Hematopoietic multipotent progenitor cell treated with erythropoietin and hydrocortisone succinate and interleukin-3 and kit ligand, for 17 days (in vitro differentiated cells): ENCODE results near the gene STIM2.
A peak's percentile ranks its signal among the peaks of the same experiment; 100 is the strongest.
"Not testable (repeated sequence)": the region's sequence is repeated elsewhere in the genome, so short reads cannot be mapped to it uniquely, and the experiment has no call there.

Experiments used
- DNase-seq: peaks from one replicate; pipeline ENCODE4 v3.0.0-alpha.2; 2015; ENCODE audit warnings: low spot score

Gene STIM2

DNA sequence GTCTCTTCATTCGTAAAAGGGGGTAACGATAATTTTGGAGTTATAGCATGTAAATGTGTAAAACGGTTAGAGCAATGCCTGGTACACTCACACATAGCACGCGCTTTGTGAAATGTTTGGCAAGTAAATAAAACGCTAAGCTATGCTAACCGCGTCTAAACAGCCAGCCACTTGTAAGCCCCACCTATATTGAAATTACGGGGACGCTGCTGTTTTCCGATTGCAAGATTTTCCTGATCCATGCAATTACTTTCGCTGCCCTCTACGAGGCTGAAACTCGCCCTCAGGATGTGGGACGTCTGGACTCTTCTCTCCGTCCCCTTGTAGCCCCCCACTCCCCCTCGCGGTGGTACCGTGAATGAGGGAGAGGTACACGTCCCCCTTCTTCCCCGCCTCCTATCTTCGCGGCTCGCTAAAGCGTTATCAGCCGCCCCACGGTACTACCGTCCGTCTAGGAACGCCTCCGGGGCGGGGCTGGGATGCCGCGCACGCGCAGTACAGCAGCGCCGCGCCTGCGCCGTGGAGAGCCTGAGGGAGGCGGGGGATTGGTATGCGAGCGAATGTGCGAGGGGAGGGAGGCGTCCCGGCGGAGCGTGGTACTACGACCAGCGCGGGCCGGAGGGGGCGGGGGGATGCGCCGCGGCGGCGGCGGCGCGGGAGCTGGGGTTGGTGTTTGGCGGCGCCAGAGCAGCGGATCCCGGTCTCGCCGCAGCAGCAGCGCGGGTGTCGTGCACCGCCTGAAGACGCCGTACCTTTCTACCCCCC lies at the start of gene STIM2:
TSS of gene STIM2 (plus strand) at position 685 of the 765 bp plus-strand sequence.
- peak; percentile 98 for DNase-seq

GRCh38 chr4:26811571-26811970 lies 49.1 kb upstream of the STIM2 start:
- DNase-seq, result not testable (repeated sequence)

- DNase-seq, result no peak
These were observed 48.5 kb upstream of the STIM2 start for GRCh38 chr4:26812049-26812714.

DNA sequence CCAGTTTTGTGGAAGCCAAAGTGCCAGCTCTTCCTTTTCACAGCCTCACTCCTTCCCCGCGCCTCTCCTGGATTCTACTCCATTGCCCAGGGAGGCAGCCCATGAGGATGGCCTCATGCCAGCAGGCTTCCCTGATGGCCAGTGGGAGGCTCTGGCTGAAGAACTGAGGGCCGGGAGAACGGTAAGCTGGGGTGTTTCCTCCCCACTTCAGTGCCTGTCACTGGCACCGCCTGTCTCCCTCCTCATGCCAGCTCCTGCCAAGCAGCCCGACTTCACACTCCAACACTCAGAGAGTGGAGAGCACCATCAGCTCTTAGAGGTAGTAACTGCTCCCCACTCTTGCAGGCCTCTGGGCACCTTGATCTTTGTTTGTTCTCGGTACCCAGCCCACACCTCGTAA lies 46.9 kb upstream of the STIM2 start:
- DNase-seq, result no peak

DNA sequence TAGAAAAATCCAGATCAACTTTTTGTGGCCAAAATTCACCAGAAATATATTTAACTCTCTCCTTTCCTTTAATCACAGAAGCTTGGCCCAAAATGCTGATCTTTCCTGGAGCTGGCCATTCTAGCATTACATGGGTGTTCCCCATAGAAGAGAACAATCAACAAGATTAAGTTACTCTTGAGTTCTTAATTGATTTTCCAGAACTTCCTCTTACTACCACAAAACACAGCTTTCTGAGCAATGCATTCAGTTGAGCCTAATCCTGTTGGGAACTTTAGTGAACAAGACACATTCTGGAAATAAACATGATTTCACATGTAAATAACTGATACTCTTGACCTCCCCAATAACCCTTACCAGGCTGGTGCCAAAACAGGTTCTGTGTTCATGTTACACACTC lies 45.4 kb upstream of the STIM2 start:
- no peak for DNase-seq

DNA sequence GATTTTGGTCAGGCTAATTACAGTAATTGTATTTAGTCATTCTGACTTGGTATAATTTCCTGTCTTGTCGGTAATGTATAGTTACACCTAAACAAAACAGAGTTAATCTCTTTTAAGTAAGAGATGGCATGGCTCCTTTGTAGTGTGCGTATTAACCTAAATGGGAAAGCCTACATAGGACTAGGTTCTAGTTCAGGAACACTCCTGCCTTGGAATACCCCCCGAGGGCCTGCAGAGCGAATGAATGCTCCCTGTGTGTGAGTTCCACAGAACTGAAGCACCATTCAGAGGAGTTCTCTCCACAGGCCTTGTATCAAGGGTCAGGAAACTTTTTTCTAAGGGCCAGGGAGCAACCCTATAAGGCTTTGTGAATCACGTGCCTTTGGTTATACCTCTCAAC lies 44.9 kb upstream of the STIM2 start:
- no peak for DNase-seq

- DNase-seq, result no peak
These were observed 41.6 kb upstream of the STIM2 start for GRCh38 chr4:26819026-26819425.

DNA sequence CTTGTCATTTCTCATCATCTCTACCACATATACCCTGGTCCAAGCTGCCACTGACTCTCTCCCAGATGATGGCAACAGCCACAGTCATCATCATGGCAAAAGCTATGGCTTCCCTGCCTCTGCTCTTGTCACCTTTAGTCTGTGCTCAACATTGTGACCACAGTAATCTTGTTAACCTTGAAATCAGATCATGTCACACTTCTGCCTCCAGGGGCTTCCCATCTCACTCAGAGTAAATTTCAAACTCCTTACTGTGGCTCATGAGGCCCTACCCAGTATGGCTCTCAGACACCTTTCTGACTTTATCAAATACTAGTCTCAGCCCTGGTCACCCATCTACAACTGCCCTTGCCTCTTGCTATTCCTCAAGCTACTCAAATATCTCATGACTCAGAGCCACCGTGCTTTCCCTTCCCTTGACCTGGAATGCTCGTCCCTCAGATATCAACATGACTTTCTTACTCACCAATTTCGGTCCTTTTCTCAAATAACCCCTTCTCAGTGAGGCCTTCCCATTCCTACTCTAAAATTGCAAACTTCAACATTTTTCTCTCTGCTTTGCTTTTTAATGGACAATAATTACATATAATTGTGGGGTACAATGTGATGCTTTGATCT lies 41.1 kb upstream of the STIM2 start:
- DNase-seq, result no peak

DNA sequence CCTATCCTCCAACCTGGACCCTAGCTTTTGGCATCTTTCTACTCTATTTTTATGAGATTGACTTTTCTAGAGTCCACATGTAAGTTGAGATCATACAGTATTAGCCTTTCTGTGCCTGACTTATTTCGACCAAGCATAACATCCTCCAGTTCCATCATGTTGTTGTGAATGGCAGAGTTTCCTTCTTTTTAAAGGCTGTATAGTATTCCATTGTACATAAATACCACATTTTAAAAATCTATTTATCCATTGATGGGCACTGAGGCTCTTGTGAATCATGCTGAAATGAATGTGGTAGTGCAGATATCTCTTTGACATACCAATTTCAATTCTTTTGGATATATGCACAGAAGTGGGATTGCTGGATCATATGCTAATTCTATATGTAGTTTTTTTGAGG lies 40.3 kb upstream of the STIM2 start:
- no peak for DNase-seq

DNA sequence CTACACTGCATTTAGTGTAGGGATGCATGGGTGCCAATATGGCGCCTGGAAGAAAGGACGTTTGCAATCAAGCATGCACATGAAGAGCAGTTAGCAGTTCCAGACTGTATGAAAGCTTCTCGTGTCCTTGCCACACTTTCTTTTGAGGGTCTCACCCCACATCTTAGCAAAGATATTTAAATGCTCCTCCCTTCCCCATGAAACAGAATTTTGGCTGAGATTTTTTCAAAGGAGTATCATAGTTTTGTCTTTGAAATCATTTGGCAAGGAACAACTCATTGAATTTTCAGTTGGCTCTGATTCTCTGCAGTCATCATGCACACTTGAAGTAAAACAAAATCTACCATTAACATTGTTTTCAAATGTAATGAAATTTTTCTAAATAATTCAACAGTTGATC lies 39.6 kb upstream of the STIM2 start:
- no peak for DNase-seq

GRCh38 chr4:26821677-26822503 lies 38.8 kb upstream of the STIM2 start:
- no peak for DNase-seq

DNA sequence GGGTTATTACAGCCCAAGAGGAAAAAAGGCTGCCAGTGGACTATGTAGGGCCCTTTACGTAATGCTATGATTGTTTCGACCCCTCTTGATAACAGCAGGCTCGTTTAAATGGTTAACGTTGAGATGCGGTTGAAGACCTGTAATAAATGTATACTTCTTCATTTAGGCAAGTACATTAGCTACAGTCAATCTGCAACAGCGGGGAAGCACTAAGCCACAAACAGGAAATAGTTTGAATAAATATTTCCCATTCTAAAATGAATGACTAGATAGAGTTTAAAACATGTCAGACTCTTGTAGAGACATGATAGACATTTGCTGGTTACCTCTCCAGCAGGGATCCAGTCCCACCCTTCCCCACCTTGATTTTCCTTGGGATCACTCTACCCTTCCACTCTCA lies 38.1 kb upstream of the STIM2 start:
- no peak for DNase-seq

DNA sequence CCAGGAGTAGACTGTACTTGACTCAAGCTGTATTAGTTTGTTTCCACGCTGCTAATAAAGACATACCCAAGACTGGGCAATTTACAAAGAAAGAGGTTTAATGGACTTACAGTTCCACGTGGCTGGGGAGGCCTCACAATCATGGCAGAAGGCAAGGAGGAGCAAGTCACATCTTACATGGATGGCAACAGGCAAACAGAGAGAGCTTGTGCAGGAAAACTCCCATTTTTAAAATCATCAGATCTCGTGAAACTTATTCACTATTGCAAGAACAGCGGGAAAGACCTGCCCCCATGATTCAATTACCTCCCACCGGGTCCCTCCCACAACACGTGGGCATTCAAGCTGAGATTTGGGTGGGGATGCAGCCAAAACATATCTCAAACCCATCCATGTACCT lies 37.7 kb upstream of the STIM2 start:
- not testable (repeated sequence) for DNase-seq

DNA sequence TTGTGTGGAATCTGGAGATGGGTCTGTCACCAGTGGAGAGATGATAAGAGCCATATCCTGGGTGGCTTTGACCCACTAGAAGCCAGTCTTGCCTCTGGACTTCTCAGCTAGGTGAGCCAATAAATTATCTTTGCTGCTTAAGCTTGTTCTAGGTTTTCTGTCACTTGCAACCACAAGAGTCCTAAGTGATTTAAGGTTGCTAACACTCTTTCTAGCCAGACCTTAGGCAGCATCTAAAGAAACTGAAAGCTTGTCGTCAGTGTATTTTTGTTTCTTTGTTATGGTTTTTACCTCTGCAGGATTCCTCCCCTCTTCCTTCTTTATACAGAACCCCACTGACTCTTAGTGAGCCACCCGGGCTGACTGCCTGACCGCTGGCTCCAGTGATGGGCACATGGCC lies 37.1 kb upstream of the STIM2 start:
- no peak for DNase-seq

DNA sequence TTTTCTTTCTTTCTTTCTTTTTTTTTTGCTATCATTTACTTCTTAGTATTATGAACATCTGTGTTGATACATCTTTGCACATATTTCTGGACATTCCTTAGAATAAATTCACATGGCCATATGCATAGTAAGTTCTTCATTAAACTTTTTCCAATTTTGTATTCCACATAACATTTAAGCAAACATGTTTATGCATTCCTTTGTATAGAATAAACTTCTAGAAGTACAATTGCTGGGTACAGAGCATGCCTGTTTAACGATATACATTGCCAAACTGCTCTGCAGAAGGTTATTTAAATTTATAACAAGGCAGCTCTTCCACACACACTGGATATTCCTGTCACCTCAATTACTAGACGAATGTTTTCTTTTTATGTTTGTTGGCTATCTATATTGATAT lies 36.0 kb upstream of the STIM2 start:
- DNase-seq, result no peak

DNA sequence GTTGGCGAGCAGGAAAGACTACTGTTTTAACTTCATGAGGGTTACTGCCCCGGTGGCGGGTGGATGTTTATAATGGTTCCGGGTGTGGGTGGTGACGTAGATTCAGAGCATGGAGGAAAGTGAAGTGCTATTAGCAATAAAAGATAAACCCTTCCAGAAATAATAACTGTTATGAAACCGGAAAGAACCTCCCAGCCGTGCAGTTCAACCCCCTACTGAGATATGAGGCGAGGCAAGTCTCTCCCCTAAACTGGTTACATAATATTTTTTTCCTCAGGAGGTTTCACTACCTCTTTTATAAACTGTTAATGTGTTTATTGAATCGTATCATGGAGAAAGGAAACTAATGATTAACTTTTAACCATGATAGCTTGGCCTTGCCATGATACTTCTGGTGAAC lies 33.9 kb upstream of the STIM2 start:
- DNase-seq, result no peak

- DNase-seq, result not testable (repeated sequence)
These were observed 33.3 kb upstream of the STIM2 start for GRCh38 chr4:26827336-26827735.

DNA sequence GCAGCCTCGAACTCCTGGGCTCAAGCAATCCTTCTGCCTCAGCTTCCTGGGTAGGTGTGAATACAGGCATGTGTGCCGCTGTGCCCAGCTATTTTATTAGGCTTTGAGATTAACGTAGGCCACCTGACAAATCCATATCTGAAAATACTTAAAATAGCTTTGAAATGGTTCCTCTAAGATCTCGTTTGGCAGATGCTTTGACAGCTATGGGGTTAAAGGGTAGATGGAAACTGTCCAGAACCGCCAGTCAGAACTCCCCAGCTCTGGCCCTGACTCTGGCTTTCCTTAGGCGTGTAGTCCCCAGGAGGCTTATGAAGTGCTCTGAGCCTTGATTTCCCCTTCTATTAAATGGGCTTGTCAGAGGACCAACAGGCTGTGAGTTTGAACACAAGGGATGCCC lies 32.8 kb upstream of the STIM2 start:
- DNase-seq, result no peak

- DNase-seq, result no peak
These were observed 31.6 kb upstream of the STIM2 start for GRCh38 chr4:26829018-26829417.

GRCh38 chr4:26830033-26830432 lies 30.6 kb upstream of the STIM2 start:
- no peak for DNase-seq

GRCh38 chr4:26830701-26831100 lies 29.9 kb upstream of the STIM2 start:
- DNase-seq, result no peak

DNA sequence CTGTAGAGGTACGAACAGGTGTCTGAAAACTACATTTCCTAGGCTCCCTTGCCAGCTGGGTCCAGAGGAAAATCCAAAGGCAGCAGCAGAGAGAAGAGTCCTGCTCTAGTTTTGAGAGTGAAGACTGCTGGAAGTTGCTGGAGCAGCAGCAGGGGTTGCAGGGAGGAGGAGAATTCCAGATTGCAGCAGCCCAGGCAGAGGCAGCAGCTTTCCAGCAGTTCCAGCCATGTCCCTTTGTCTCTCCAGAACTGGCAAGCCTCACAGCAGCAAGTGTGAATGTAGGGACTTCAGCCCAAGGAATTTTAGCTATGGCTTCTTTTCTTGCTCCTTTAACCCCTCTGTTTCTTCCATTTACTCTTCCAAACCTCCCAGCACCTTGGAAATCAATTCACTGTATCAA lies 24.1 kb upstream of the STIM2 start:
- DNase-seq, result no peak
